HG02678 (cell line): ENCODE results near the gene ESRRG.

Source experiments
- ATAC-seq: cut with Tn5 transposase; IDR thresholded peaks from one replicate; pipeline ENCODE4 v1.9.1; 2021; ENCODE audit warnings: mild to moderate bottlenecking, moderate library complexity; ENCODE audit not compliant: unreplicated experiment

Gene ESRRG

GRCh38 chr1:216723274-216723780, at the start of gene ESRRG:
Gene ESRRG (minus strand): TSS chr1:216723429. CDS start chr1:216723299, 130 bp downstream.
- ATAC-seq: no peak

- no peak for ATAC-seq
Measured at GRCh38 chr1:216771922-216772321, 48.7 kb upstream of the ESRRG start.

- no peak for ATAC-seq
Measured at GRCh38 chr1:216766633-216767327, 43.6 kb upstream of the ESRRG start.

- no peak for ATAC-seq
Measured at GRCh38 chr1:216765346-216766300, 42.4 kb upstream of the ESRRG start.

- no peak for ATAC-seq
Measured at GRCh38 chr1:216758161-216758560, 34.9 kb upstream of the ESRRG start.

- no peak for ATAC-seq
Measured at GRCh38 chr1:216757110-216757509, 33.9 kb upstream of the ESRRG start.

GRCh38 chr1:216750961-216751360, 27.7 kb upstream of the ESRRG start:
- no peak for ATAC-seq

- ATAC-seq: peak; percentile 59
Measured at GRCh38 chr1:216750031-216750627, 26.9 kb upstream of the ESRRG start.

GRCh38 chr1:216749232-216749631, 26.0 kb upstream of the ESRRG start:
- ATAC-seq: no peak

GRCh38 chr1:216742625-216743024, 19.4 kb upstream of the ESRRG start:
- no peak for ATAC-seq

GRCh38 chr1:216740331-216740730, 17.1 kb upstream of the ESRRG start:
- ATAC-seq: no peak

GRCh38 chr1:216739793-216740192, 16.6 kb upstream of the ESRRG start:
- ATAC-seq: no peak

- ATAC-seq: no peak
Measured at GRCh38 chr1:216732121-216732520, 8.9 kb upstream of the ESRRG start.

- no peak for ATAC-seq
Measured at GRCh38 chr1:216731562-216731961, 8.3 kb upstream of the ESRRG start.

- ATAC-seq: no peak
Measured at GRCh38 chr1:216726435-216726834, 3.2 kb upstream of the ESRRG start.

GRCh38 chr1:216722821-216723220, 408 bp downstream of the ESRRG start:
- ATAC-seq: no peak

GRCh38 chr1:216721863-216722262, 1.4 kb downstream of the ESRRG start:
- no peak for ATAC-seq

- no peak for ATAC-seq
Measured at GRCh38 chr1:216721062-216721461, 2.2 kb downstream of the ESRRG start.

- ATAC-seq: no peak
Measured at GRCh38 chr1:216711712-216712111, 11.5 kb downstream of the ESRRG start.

GRCh38 chr1:216710598-216711333, 12.5 kb downstream of the ESRRG start:
- no peak for ATAC-seq

GRCh38 chr1:216710055-216710454, 13.2 kb downstream of the ESRRG start:
- no peak for ATAC-seq
